ENCODE results near the gene FER.

DNA sequence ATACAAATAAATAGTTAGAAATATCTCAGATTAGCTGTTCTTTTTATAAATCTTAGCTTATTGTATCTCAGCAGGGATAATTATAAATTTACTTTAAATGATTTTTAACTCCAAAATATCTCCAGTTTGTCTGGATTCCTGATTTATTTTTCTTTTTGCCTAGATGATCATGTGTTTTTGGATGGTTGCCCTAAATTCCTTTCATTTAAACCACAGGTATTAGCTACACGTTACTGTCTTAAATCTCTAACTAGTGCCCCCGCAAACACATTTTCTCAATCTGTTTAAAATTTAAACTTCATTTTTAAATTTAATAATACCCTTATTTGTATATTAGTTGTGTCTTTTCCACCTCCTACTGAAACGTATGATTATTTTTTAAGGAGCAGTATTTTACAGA lies 5.6 kb downstream of the FER start:
- TF ChIP-seq POLR2A (IDR thresholded peaks at IDR 0.05): no peak
- TF ChIP-seq, protein P1, sequence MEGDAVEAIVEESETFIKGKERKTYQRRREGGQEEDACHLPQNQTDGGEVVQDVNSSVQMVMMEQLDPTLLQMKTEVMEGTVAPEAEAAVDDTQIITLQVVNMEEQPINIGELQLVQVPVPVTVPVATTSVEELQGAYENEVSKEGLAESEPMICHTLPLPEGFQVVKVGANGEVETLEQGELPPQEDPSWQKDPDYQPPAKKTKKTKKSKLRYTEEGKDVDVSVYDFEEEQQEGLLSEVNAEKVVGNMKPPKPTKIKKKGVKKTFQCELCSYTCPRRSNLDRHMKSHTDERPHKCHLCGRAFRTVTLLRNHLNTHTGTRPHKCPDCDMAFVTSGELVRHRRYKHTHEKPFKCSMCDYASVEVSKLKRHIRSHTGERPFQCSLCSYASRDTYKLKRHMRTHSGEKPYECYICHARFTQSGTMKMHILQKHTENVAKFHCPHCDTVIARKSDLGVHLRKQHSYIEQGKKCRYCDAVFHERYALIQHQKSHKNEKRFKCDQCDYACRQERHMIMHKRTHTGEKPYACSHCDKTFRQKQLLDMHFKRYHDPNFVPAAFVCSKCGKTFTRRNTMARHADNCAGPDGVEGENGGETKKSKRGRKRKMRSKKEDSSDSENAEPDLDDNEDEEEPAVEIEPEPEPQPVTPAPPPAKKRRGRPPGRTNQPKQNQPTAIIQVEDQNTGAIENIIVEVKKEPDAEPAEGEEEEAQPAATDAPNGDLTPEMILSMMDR (IDR thresholded peaks at IDR 0.05): no peak
